ENCODE results near the gene ZNF804A.

Gene ZNF804A

GRCh38 chr2:184904991-184905390 is 306.7 kb downstream of the ZNF804A start:
- Histone ChIP-seq H3K9me3 (no peaks in the 10 kb centered on the region), H3K27me3 (no peaks in the 10 kb centered on the region), H3K9ac (no peak overlapping the region), H3K27ac (no peak overlapping the region), H3K4me2 (no peak overlapping the region), H3K36me3 (no peaks in the 10 kb centered on the region), H4K20me1 (no peaks in the 10 kb centered on the region), H3K4me1 (no peaks in the 10 kb centered on the region), H3K4me3 (no peak overlapping the region)
- TF ChIP-seq Cebpa-rat (IDR thresholded peaks at IDR 0.05) = no peak

DNA sequence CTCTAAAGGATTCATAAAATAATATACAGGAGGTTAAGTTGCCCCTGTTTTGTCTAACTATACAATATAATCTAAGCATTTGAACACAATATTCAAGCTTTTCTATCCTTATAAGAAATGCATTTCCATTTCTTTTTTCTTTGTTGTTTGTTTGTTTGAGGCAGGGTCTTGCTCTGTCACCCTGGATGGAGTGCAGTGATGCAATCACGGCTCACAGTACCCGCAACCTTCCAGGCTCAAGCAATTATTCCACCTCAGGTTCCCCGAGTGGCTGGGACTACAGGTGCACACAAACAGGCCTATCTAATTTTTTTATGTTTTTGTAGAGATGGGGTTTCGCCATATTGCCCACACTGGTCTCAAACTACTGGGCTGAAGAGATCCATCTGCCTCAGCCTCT is 307.8 kb downstream of the ZNF804A start:
- no peaks in the 10 kb centered on the region for H4K20me1 ChIP-seq
- H3K4me2 ChIP-seq = no peak overlapping the region
- H3K9ac ChIP-seq = no peak overlapping the region
- TF ChIP-seq Cebpa-rat (IDR thresholded peaks at IDR 0.05) = no peak
- no peaks in the 10 kb centered on the region for H3K9me3 ChIP-seq
- no peaks in the 10 kb centered on the region for H3K4me1 ChIP-seq
- no peak overlapping the region for H3K27ac ChIP-seq
- no peaks in the 10 kb centered on the region for H3K36me3 ChIP-seq
- H3K27me3 ChIP-seq = no peaks in the 10 kb centered on the region
- no peak overlapping the region for H3K4me3 ChIP-seq

- H3K4me3 ChIP-seq = no peak overlapping the region
- H3K36me3 ChIP-seq = no peaks in the 10 kb centered on the region
- no peaks in the 10 kb centered on the region for H3K9me3 ChIP-seq
Measured at GRCh38 chr2:184906709-184907108, 308.4 kb downstream of the ZNF804A start.

GRCh38 chr2:184908966-184909365 is 310.6 kb downstream of the ZNF804A start:
- TF ChIP-seq Cebpa-rat (IDR thresholded peaks at IDR 0.05) = no peak
- Histone ChIP-seq H3K27ac (no peak overlapping the region), H3K36me3 (no peaks in the 10 kb centered on the region)

More at GRCh38 chr2:184906709-184907108, 308.4 kb downstream of the ZNF804A start:
- no peak for TF ChIP-seq Cebpa-rat (IDR thresholded peaks at IDR 0.05)
- no peaks in the 10 kb centered on the region for H3K27me3 ChIP-seq
- H3K4me2 ChIP-seq = no peak overlapping the region
- H3K9ac ChIP-seq = no peak overlapping the region
- H3K4me1 ChIP-seq = no peaks in the 10 kb centered on the region
- no peak overlapping the region for H3K27ac ChIP-seq
- H4K20me1 ChIP-seq = no peaks in the 10 kb centered on the region

DNA sequence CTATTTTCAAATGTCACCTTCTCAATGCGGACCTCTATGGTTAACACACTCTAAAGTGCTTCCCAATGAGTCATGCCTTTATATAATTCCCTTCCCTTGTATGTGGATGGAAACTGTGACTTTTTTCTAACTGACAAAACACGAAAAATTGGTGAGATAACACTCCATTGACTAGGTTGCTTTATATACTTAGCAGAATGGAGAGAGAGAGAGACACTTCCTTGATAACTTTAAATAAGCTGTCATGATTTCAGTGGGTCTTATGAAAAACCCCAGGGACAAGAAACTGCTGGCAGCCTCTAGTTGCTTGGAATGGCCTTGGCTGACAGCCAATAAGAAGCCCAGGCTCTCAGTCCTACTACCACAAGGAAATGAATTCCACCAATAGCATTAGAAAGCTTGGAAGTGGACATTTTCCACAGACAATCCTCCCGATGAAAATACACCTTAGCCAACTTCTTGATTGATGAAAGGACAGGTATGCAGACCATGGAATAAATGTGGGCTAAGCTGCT is 322.2 kb downstream of the ZNF804A start:
- TF ChIP-seq Cebpa-rat (IDR thresholded peaks at IDR 0.05) = no peak
- no peak overlapping the region for H3K4me3 ChIP-seq
- no peak overlapping the region for H3K27ac ChIP-seq
- no peaks in the 10 kb centered on the region for H3K36me3 ChIP-seq
- H3K9ac ChIP-seq = no peak overlapping the region
- no peak overlapping the region for H3K4me2 ChIP-seq
- H3K27me3 ChIP-seq = no peaks in the 10 kb centered on the region
- H4K20me1 ChIP-seq = no peaks in the 10 kb centered on the region
- 0 out of 2 replicates have a peak, but pooled peaks cover 6% of the 10 kb centered on the region for H3K9me3 ChIP-seq
- H3K4me1 ChIP-seq = no peaks in the 10 kb centered on the region

More at GRCh38 chr2:184908966-184909365, 310.6 kb downstream of the ZNF804A start:
- H3K4me3 ChIP-seq = no peak overlapping the region
- H3K27me3 ChIP-seq = no peaks in the 10 kb centered on the region
- H3K4me1 ChIP-seq = no peaks in the 10 kb centered on the region
- H3K9me3 ChIP-seq = no peaks in the 10 kb centered on the region
- no peak overlapping the region for H3K4me2 ChIP-seq
- H4K20me1 ChIP-seq = no peaks in the 10 kb centered on the region
- H3K9ac ChIP-seq = no peak overlapping the region

DNA sequence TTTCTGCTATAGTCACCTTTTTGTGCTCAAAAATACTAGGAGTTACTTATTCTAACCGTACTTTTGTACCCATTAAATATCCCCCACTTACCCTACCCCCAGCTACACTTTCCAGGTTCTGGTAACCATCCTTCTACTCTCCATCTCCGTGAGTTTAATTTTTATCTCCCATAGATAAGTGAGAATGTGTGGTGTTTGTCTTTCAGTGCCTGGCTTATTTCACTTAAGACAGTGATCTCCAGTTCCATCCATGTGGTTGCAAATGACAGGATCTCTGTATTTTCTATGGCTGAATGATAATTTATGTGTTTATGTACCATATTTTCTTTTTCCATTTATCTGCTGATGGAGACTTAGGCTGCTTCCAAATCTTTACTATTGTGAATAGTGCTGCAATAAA is 323.3 kb downstream of the ZNF804A start:
- Histone ChIP-seq H3K4me1 (no peaks in the 10 kb centered on the region), H4K20me1 (no peaks in the 10 kb centered on the region), H3K4me3 (no peak overlapping the region), H3K27me3 (no peaks in the 10 kb centered on the region), H3K9ac (no peak overlapping the region), H3K4me2 (no peak overlapping the region), H3K9me3 (peaks cover 14% of the 10 kb centered on the region; the same call in 1 of the 2 replicates), H3K36me3 (no peaks in the 10 kb centered on the region), H3K27ac (no peak overlapping the region)
- no peak for TF ChIP-seq Cebpa-rat (IDR thresholded peaks at IDR 0.05)

GRCh38 chr2:184923751-184924150 is 325.4 kb downstream of the ZNF804A start:
- H3K9ac ChIP-seq = no peak overlapping the region
- H3K36me3 ChIP-seq = no peaks in the 10 kb centered on the region
- no peaks in the 10 kb centered on the region for H4K20me1 ChIP-seq
- no peaks in the 10 kb centered on the region for H3K27me3 ChIP-seq
- no peak overlapping the region for H3K4me3 ChIP-seq
- peaks cover 22% of the 10 kb centered on the region for H3K9me3 ChIP-seq
- no peak overlapping the region for H3K27ac ChIP-seq
- no peak overlapping the region for H3K4me2 ChIP-seq
- no peaks in the 10 kb centered on the region for H3K4me1 ChIP-seq
- no peak for TF ChIP-seq Cebpa-rat (IDR thresholded peaks at IDR 0.05)

GRCh38 chr2:184927040-184927439 is 328.7 kb downstream of the ZNF804A start:
- H3K36me3 ChIP-seq = no peaks in the 10 kb centered on the region
- no peak for TF ChIP-seq Cebpa-rat (IDR thresholded peaks at IDR 0.05)
- no peak overlapping the region for H3K27ac ChIP-seq
- peaks cover 33% of the 10 kb centered on the region for H3K9me3 ChIP-seq
- H3K27me3 ChIP-seq = no peaks in the 10 kb centered on the region
- H3K4me2 ChIP-seq = no peak overlapping the region
- no peaks in the 10 kb centered on the region for H3K4me1 ChIP-seq
- no peak overlapping the region for H3K9ac ChIP-seq
- H3K4me3 ChIP-seq = no peak overlapping the region
- H4K20me1 ChIP-seq = no peaks in the 10 kb centered on the region

DNA sequence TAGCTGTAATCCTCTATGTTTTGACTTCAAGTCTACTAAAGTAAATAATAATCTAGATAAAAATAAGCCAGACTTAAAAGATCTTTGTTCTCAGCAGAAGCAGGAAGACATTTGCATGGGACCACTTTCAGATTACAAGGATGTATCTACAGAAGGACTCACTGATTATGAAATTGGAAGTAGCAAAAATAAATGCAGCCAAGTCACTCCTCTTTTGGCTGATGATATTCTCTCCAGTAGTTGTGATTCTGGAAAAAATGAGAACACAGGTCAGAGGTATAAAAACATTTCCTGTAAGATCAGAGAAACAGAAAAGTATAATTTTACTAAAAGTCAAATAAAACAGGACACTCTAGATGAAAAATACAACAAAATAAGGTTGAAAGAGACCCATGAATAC is 338.4 kb downstream of the ZNF804A start:
- TF ChIP-seq Cebpa-rat (IDR thresholded peaks at IDR 0.05) = no peak
- no peaks in the 10 kb centered on the region for H3K36me3 ChIP-seq

GRCh38 chr2:184938221-184938985 is 340.1 kb downstream of the ZNF804A start:
- Histone ChIP-seq H4K20me1 (no peaks in the 10 kb centered on the region), H3K9ac (no peak overlapping the region), H3K9me3 (no peaks in the 10 kb centered on the region), H3K4me1 (no peaks in the 10 kb centered on the region), H3K27ac (no peak overlapping the region), H3K27me3 (no peaks in the 10 kb centered on the region), H3K36me3 (no peaks in the 10 kb centered on the region), H3K4me3 (no peak overlapping the region), H3K4me2 (no peak overlapping the region)
- no peak for TF ChIP-seq Cebpa-rat (IDR thresholded peaks at IDR 0.05)

More for the DNA sequence above, 338.4 kb downstream of the ZNF804A start:
- Histone ChIP-seq H3K27me3 (no peaks in the 10 kb centered on the region), H3K4me1 (no peaks in the 10 kb centered on the region), H4K20me1 (no peaks in the 10 kb centered on the region), H3K9me3 (peaks cover 5% of the 10 kb centered on the region; the same call in 1 of the 2 replicates), H3K27ac (no peak overlapping the region), H3K4me2 (no peak overlapping the region), H3K4me3 (no peak overlapping the region), H3K9ac (no peak overlapping the region)

Measured in BLaER1 (cell line).